Right atrium auricular region (tissue), 2 donors: ENCODE results near the gene MBNL2. TPM values are rescaled to one million over a fixed set of nuclear protein-coding genes. Genes with fewer than 3 reads are reported as not detected.

Source experiments
- DNase-seq: peaks from one replicate; pipeline ENCODE4 v3.0.0-alpha.2; 2019; ENCODE audit warnings: low spot score
- H3K27ac ChIP-seq, 2 donors: fragments of 200-600 bp; sonication (generic); 1 replicate in 1 of 2; 2 replicates in 1 of 2; pipeline ENCODE4 v1.5.1; 2016 to 2019
- H3K27me3 ChIP-seq, 2 donors: fragments of 200-600 bp; sonication (generic); one replicate each; pipeline versions ENCODE4 v1.5.1 to v1.6.0; 2017 to 2019
- H3K36me3 ChIP-seq: fragments of 200-600 bp; sonication (generic); one replicate; pipeline ENCODE4 v1.5.1; 2016
- H3K4me1 ChIP-seq, 2 donors: fragments of 200-600 bp; sonication (generic); one replicate each; pipeline versions ENCODE4 v1.5.1 to v1.6.0; 2017 to 2019
- H3K4me3 ChIP-seq, 2 donors: fragments of 200-600 bp; sonication (generic); 1 replicate in 1 of 2; 2 replicates in 1 of 2; pipeline ENCODE4 v1.5.1; 2017 to 2019; ENCODE audit warnings: mild to moderate bottlenecking in 1 of 2, moderate library complexity in 1 of 2
- H3K9me3 ChIP-seq, 2 donors: fragments of 200-600 bp; sonication (generic); one replicate each; pipeline ENCODE4 v1.5.1; 2019
- total RNA-seq, 2 donors: library from RNA; depleted of rRNA; stranded (reverse); fragments of >200 nt; gene quantifications; one replicate each; pipeline ENCODE4 v1.1.0, GENCODE V29; 2016
- TF ChIP-seq, protein P1 (sequence below), 2 donors: fragments of 200-600 bp; sonication (generic); IDR thresholded peaks; one replicate each; pipeline ENCODE4 v1.5.1; 2019; ENCODE audit warnings: antibody characterized with exemption in 2 of 2

The MBNL2 gene
- total RNA-seq, 2 donors from 2014 or later, result 62.0 to 81.6 TPM

DNA sequence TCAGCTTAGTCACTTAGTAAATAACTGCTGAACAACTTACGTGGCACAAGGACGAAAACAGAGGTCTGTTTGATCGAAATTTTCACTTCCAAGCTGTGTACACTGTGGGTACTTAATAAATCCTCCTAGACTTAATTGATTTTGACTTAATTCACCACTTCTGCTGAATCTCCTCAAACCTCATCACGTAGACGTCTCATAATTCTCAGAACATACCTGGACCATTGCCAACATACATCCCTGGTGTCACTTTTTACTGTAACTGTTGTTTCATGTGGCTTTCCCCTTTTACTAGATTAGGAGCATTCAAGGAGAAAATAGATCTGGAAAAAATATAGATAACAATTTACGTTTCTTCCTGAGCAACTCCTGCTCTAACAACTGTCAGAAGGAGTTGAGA lies 105.0 kb downstream of the MBNL2 start:
- Histone ChIP-seq H3K9me3 (no peaks in the 10 kb centered on the region), H3K36me3 (no peaks in the 10 kb centered on the region), H3K4me3 (no peak overlapping the region), H3K4me1 (peaks cover 0 to 57% of the 10 kb centered on the region in 2 donors), H3K27ac (no peak overlapping the region), H3K27me3 (no peaks in the 10 kb centered on the region)
- no peak for DNase-seq
- TF ChIP-seq, protein P1, sequence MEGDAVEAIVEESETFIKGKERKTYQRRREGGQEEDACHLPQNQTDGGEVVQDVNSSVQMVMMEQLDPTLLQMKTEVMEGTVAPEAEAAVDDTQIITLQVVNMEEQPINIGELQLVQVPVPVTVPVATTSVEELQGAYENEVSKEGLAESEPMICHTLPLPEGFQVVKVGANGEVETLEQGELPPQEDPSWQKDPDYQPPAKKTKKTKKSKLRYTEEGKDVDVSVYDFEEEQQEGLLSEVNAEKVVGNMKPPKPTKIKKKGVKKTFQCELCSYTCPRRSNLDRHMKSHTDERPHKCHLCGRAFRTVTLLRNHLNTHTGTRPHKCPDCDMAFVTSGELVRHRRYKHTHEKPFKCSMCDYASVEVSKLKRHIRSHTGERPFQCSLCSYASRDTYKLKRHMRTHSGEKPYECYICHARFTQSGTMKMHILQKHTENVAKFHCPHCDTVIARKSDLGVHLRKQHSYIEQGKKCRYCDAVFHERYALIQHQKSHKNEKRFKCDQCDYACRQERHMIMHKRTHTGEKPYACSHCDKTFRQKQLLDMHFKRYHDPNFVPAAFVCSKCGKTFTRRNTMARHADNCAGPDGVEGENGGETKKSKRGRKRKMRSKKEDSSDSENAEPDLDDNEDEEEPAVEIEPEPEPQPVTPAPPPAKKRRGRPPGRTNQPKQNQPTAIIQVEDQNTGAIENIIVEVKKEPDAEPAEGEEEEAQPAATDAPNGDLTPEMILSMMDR (IDR thresholded peaks at IDR 0.05), result no peak

DNA sequence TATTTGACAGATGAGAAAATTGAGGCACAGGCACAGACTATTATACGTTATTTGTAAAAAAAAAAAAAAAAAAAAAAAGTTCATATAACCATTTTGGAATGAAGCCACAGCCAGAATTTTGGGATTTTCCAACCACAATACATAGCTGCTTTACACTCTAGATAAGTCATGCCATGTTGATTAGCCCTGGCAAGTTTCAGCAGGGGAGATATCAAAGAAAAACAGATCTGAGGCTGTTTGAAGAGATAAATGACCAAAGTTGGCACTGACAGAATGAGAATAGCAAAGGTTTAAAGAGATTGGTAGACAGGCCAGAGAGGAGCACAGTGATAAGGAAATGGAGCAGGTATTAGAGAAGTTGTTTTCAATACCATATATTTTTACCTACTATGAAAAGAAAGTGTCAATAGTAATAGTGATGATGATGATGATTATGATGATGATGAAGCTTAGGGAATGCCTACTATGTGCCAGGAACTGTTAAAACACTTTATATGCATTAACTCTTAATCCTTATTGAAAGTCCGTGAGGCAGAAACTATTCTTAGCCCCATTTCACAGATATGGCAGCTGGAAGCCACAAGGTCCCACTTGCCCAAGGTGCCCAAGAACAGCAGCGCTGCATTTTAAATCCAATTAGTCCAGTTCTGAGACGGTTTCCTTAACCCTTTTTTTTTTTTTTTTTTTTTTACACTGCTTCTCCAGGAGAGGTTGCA lies 105.5 kb downstream of the MBNL2 start:
- no peak for DNase-seq

DNA sequence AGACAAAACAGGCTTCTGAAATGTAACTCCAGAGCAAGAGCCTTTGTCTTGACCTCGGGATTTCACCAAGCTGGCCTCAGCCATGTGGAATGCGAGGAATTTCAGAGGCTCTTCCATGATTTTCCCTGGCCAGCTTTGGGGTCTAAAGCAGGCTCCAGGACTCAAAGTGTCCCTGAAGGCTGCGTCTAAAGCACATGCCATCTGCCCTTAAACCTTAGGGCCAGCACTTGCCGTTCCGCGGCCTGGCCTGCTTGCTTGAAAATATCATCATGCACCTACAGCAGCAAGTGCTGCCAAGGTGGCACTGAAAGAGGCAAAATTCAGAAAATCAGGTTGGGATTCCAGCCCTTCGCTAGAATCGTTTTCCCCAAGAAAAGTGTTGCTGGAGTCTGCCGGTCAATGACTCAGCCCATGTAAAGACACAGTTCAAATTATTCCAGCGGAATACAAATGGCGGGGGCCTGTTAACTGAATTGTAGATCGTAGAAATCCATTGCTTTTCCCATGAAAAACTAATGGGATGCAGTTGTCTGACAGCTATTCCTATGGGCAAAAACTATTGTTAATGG lies 106.2 kb downstream of the MBNL2 start:
- Histone ChIP-seq H3K27me3 (no peaks in the 10 kb centered on the region), H3K36me3 (no peaks in the 10 kb centered on the region), H3K27ac (peak overlapping the region; percentile 17 to 22), H3K4me3 (no peak overlapping the region), H3K9me3 (no peaks in the 10 kb centered on the region), H3K4me1 (peaks cover 0 to 45% of the 10 kb centered on the region in 2 donors)
- no peak for DNase-seq
- TF ChIP-seq, protein P1 (IDR thresholded peaks at IDR 0.05), result no peak

More for the DNA sequence above, 105.5 kb downstream of the MBNL2 start:
- peak overlapping the region; percentile 17 to 22 for H3K27ac ChIP-seq
- H3K36me3 ChIP-seq, result no peaks in the 10 kb centered on the region
- TF ChIP-seq, protein P1 (IDR thresholded peaks at IDR 0.05), result no peak
- H3K9me3 ChIP-seq, result no peaks in the 10 kb centered on the region
- H3K4me3 ChIP-seq, result no peak overlapping the region
- H3K27me3 ChIP-seq, result no peaks in the 10 kb centered on the region
- H3K4me1 ChIP-seq, result peaks cover 0 to 51% of the 10 kb centered on the region in 2 donors

DNA sequence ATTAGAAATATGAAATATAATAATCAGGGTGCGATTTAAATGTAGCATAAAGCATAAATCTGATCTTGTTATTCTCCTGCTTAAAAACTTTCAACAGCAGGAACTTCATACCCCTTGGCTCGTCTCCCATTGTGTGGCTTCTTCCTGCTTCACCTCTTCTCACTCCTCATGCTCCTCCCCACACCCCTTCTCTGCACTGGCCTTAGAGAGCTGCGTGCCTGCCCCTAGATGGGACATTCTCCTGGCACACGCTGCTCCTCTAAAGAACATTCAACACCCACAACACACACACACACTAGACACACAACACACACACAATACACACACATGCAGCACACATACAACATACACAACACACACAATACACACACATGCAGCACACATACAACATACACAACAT lies 107.2 kb downstream of the MBNL2 start:
- Histone ChIP-seq H3K27ac (no peak overlapping the region), H3K9me3 (no peaks in the 10 kb centered on the region), H3K4me3 (no peak overlapping the region), H3K4me1 (peaks cover 0 to 52% of the 10 kb centered on the region in 2 donors), H3K27me3 (no peaks in the 10 kb centered on the region), H3K36me3 (peaks cover under 1% of the 10 kb centered on the region)
- no peak for DNase-seq
- TF ChIP-seq, protein P1 (IDR thresholded peaks at IDR 0.05), result no peak

DNA sequence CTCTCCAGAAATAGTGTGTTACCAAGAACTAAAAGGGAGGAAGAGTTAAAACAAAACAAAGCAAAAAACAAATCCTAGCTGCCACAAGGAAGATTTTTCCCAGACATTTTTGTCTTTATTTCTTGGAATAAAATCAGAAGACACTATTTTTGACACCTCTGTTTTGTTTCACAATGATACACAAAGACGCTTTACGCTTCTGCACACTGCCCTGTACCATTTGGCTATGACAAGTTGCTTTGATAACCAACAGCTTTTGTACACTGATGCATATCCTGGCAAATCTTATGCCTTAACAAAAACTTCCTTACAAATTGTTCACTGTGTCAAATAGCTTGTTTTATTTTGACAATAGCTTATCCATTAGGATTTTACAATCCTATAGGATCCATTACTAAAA lies 108.3 kb downstream of the MBNL2 start:
- Histone ChIP-seq H3K4me1 (peaks cover 0 to 59% of the 10 kb centered on the region in 2 donors), H3K27ac (no peak overlapping the region)

More for the DNA sequence above, 108.3 kb downstream of the MBNL2 start:
- Histone ChIP-seq H3K36me3 (peaks cover 5% of the 10 kb centered on the region), H3K27me3 (no peaks in the 10 kb centered on the region), H3K4me3 (no peak overlapping the region), H3K9me3 (no peaks in the 10 kb centered on the region)
- TF ChIP-seq, protein P1 (IDR thresholded peaks at IDR 0.05), result no peak
- no peak for DNase-seq
